HG03175 (cell line): ENCODE data around the gene CATSPERB.
"Not testable (repeated sequence)": the region's sequence is repeated elsewhere in the genome, so short reads cannot be mapped to it uniquely, and the experiment has no call there.

ENCODE experiments used
- ATAC-seq: cut with Tn5 transposase; IDR thresholded peaks from one replicate; pipeline ENCODE4 v1.9.1; 2021; ENCODE audit warnings: mild to moderate bottlenecking, moderate library complexity; ENCODE audit not compliant: unreplicated experiment

Gene CATSPERB

DNA sequence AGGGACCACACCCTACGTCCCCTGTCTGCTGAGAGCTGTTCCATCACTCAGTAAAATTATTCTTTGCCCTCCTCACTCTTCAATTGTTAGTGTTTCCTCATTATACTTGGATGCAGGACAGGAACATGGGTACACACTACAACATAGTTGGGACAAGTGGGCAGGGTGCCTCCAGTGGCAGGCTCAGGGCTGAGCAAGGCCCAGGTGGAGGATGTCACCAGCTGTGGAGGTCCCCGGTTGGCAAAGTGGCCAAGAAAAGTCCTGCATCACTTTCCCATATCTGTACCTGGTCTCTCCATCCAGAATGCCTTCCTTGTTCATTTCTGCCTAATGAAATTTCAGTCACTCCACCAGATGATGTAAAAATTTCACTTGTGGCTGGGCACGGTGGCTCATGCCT is 149.1 kb downstream of the CATSPERB start:
- no peak for ATAC-seq

DNA sequence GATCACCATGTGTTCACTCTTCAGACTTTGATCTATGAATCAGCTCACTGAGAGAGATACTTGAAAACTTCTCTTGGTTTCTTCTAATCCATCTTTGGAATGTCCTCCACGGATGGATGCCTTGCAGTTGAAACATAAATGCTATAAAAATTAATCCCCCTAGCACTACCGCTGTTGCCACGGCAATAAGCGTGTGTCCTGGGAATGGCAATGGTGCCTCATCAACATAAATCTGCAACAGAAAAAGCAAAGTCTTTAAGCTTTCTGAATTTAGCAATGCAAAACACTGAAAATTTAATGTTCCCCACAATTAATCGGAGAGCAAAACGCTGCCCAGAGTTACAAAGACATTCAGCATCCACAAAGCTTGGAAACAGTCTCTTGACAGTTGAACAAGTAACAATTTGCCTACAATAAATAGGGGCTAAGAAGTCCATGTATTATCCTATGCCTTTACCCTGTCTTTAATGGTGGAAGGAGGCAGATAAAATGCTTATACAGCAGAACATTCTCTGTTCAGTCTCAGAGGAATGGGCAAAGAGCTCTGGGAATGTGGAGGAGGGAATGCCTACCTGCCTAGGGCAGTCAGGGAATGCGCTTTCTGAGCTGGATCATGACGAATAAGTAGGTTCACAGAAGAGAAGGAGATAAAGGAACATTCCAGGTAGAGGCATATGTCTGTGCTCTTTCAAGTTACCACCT is 150.9 kb downstream of the CATSPERB start:
- ATAC-seq, result no peak

DNA sequence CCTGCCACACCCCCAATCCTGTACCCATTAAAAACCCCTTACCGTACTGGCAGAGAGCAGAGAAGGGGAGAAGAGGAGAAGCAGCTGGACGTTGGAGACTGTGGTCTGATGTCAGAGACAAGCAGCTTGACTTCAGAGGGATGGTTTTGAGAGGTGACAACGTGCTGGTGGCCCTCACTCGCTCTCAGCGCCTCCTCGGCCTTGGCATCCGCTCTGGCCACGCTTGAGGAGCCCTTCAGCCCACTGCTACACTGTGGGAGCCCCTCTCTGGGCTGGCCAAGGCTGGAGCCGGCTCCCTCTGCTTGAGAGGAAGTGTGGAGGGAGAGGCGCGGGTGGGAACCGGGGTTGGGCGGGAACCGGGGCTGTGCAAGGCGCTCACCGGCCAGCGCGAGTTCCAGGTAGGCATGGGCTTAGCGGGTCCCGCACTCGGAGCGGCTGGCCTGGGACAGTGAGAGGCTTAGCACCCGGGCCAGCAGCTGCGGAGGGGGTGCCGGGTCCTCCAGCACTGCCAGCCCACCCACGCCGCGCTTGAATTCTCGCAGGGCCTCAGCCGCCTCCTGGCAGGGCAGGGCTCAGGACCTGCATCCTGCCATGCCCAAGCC is 154.2 kb downstream of the CATSPERB start:
- ATAC-seq, result no peak

DNA sequence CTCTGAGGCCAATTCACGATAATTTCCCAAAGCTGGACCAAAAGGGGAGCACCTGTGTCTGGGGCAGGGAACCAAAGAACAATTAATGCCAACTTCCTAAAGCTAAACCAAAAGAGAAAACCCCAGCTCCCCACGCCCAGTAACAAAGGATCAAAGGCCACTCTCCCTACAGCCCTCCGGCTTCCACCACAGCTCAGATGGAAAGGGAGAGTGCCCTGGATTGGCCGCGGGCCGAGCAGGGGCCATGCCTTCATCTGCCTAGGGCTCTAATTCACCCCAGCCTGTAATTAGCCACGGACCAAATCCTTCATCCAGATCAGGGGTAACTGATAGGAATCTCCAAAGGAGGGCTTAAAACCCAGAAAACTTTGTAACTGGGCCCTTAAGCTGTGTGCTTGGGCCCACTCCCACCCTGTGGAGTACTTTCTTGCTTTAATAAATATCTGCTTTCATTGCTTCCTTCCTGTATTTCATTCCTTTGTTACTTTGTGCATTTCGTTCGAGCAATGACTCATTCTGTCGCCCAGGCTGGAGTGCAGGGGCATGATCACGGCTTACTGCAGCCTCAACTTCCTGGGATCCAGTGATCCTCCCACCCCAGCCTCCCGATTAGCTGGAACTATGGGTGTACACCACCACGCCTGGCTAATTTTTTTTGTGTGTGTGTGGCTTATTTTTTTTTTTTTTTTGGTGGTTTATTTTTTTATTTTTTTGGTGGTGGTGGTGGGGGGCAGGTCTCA is 156.2 kb downstream of the CATSPERB start:
- ATAC-seq, result no peak

DNA sequence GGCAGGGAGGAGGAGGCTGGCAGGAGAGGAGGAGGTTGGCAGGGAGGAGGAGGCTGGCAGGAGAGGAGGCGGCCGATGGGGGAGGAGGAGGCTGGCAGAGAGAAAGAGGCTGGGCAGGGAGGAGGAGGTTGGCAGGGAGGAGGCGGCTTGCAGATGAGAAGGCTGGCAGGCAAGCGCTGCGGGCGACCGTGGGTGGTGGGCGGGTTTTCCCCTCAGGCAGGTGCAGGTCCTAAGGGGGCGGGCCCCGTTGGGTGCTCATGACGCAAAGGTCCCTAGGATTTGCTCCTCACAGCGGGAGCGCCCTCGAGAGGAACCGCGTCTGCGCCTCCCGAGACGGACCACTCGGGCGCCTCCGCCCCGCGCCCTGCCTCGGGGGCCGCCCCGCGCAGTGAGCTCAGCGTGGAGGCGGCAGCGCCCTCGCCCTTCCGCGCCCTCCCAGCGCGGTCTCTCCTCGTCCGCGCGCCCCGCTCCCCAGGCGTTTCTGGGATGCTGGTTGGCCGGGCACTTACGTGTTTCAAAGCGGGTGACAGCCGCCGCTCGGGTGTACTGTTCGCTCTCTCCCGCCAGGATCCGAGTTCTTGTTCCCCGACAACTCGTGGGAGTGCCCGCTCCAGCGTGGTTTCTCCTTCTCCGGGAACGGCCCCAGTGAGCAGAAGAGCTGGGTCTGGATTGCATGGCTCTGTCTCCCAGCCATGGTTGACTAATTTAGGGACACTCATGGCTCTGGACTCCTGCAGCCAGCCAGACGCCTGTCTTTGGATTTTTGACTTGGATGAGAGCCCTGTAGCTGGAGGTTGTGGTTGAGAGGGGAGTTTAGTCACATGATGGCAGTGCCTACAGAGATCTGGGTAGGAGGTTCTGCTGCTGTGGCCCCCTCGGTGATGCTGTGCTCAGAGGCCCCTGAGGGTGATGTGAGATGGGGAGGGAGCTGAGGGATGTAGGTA is 157.7 kb downstream of the CATSPERB start:
- ATAC-seq, result no peak

DNA sequence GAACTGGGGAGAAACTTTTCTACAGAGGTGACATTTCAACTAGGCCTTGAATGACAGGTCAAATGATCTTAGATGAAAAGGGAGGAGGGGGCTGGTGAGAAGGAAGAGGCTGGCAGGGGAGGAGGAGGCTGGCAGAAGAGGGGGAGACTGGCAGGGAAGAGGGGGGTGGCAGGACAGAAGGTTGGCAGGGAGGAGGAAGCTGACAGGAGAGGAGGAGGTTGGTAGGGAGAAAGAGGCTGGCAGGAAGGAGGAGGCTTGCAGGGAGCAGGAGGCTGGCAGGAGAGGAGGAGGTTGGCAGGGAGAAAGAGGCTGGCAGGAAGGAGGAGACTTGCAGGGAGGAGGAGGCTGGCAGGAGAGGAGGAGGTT is 158.4 kb downstream of the CATSPERB start:
- no peak for ATAC-seq

DNA sequence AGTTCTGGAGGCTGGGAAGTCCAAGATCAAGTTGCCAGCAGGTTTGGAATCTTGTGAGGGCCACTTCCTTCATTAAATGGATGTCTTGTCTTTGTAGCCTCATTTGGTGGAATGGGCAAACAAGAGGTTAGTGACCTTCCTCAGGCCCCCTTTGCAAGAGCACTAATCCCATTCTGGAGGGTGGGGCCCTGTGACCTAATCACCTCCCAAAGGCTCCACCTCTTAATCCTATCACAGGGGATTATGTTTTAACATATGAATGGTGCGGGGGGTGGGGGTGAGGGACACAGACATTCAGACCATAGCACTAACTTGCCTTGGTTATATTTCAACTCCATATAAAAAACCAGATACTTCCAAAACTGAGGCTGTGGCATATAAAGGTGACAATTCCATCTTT is 161.9 kb downstream of the CATSPERB start:
- ATAC-seq, result no peak

DNA sequence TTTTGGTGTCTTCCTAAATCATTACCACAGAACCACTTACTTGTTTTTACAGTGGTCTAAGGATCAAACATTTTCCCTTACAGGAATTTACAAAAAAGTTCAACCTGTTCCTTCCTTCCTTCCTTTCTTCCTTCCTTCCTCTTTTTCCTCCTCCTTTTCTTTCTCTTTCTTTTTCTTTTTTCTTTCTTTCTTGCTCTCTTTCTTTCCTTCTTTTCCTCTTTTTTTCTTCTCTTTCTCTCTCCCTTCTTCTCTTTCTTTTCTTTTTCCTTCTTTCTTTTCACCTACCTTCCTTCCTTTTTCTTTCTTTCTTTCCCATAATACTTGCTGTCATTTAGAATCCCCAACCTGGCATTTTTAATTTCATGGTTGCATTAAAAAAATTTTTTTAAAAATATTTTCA is 162.6 kb downstream of the CATSPERB start:
- ATAC-seq, result no peak

DNA sequence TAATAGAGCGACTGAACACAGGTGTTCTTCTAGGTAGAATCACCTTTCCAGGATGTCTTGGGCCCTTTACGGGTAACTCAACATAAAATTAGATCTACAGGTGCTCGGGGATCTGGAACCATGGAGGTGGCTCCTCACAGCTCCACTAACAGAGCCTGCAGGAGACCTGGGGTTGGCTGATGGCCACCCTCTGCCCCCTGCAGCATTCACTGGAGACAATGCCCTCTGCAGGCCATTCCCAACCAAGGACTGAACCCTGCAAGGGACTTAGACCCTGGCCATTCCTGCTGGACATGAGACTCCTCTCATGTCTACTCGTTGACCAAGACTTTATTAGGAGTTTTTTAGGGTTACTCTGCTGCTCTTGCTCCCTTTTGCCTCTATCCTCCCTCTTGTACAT is 163.3 kb downstream of the CATSPERB start:
- ATAC-seq, result no peak

DNA sequence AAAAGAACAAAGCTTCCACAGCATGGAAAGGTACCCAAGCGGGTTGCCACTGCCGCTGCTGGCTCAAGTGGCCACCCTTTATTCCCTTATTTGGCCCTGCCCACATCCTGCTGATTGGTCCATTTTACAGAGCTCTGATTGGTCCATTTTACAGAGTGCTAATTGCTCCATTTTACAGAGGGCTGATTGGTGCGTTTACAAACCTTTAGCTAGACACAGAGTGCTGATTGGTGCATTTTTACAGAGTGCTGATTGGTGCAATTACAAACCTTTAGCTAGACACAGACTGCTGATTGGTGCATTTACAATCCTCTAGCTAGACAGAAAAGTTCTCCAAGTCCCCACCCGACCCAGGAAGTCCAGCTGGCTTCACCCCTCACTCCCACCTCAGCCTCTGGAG is 164.1 kb downstream of the CATSPERB start:
- not testable (repeated sequence) for ATAC-seq

DNA sequence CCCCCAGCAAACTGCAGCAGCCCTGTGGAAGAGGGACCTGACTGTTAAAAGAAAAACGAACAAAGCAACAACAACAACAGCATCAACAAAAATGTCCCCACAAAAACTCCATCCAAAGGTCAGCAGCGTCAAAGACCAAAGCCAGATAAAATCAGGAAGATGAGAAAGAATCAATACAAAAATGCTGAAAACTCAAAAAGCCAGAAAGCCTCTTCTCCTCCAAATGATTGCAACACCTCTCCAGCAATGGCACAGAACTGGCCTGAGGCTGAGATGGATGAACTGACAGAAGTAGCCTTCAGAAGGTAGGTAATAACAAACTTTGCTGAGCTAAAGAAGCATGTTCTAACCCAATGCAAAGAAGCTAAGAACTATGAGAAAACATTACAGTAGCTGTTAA is 176.4 kb downstream of the CATSPERB start:
- ATAC-seq, result no peak

DNA sequence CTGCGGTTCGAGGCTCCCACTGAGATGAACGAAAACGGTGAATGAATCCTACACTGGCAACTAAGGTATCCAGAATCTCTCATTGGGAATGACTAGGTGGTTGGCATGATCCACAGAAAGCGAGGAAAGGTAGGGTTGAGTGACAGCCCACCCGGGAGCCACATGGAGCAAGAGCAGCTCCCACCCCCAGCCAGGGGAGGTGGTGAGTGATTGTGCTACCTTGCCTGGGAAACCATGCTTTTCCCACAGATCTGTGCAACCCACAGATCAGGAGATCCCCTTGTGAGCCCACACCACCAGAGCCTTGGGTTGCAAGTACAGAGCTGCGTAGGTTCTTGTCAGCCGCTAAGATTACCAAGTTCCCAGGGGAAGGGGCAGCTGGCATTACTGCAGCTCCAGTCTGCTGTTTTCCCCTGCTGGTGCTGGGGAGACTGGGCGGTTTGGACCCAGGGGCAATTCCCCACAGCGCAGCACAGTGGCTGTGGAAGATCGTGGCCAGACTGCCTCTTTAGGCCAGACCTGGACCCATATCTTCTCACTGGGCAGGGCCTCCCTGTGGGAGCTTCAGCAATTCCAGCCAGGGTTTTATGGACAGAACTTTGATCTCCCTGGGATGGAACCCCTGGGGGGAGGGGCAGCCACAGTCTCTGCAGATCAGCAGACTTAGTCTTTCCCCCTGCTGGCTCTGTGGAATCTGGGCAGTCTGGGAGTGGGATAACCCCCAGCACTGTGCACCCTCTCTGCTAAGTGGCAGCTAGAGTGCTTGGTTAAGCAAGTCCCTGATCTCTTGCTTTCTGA is 177.2 kb downstream of the CATSPERB start:
- no peak for ATAC-seq

DNA sequence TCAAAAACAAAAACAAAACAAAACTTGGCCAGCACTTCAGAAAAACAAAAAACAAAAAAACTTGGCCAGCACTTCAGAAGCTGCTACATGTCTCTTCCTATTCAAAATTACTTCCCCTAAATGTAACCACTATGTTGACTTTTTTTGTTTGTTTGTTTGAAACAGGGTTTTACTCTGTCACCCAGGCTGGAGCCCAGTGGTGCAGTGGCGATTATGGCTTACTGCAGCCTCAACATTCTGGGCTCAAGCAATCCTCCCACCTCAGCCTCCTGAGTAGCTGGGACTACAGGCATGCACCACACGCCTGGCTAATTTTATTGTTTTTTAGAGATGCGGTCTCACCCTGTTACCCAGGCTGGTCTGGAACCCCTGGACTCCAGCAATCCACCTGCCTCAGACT is 183.8 kb downstream of the CATSPERB start:
- no peak for ATAC-seq

DNA sequence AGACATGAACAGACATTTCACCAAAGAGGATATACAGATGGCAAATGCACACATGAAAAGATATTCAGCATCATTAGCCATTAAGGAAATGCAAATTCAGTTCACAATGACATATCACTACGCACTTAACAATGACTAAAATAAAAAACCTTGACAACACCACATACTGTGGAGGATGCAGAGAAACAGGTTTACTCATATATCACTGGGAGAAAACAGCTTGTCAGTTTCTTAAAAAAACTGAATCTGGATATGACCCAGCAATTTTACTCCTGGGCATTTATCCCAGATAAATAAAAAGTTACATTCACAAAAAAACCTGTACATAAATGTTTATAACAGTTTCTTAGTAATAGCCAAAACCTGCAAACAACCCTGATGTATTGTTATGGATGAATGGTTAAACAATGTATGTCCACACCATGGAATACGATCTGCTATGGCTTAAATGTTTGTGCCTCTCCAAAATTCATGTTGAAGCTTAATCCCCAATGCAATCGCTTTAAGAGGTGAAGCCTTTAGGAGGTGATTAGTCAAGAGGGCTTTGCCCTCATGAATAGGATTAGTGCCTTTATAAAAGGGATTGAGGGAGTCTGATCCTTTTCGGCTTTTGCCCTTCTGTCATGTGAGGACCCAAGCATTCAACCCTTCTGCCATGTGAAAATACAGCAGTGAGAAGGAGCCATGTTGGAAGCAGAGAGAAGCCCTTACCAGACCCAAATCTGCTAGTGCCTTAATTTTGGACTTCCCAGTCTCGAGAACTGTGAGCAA is 185.8 kb downstream of the CATSPERB start:
- no peak for ATAC-seq

DNA sequence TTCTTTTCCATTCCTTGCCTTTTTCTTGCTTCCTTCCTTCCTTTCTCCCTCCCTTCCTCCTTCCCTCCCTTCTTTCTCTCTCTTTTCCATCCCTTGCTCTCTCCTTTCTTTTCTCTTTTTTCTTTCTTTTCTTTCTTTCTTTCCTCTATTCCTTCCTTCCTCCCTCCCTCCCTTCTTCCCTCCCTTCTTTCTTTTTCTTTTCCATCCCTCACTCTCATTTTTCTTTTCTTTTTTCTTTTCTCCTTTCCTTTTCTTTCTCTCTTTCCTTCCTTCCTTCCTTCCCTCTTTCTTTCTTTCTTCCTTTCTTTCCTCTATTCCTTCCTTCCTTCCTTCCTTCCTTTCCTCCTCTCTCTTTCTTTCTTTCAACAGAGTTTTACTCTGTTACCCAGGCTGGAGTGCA is 186.7 kb downstream of the CATSPERB start:
- ATAC-seq, result no peak

DNA sequence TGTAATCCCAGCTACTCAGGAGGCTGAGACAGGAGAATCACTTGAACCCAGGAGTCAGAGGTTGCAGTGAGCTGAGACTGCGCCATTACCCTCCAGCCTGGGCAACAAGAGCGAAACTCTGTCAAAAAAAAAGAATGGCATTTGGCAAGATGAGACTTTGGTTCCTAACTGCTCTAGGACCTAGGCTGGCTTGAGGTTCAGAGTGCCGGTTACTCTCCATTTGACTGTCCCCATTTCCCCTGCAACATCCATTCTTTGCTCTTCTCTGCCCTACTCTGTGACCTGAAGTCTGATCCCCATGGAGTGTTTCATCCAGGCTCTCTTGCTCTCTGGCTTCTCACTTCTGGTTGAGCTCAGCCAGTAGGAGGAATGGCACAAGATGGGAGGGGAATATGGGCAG is 195.6 kb downstream of the CATSPERB start:
- no peak for ATAC-seq

DNA sequence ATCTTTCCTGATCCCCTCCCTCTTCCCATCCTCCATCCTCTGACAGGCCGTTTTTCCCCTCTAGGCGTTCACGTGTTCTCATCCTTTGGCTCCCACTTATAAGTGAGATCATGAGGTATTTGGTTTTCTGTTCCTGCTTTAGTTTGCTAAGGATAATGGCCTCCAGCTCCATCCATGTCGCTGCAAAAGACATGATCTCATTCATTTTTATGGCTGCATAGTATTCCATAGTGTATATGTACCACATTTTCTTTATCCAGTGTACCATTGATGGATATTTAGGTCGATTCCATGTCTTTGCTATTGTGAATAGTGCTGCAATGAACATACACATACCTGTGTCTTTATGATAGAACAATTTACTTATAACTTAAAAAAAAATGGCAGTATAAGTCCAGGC is 197.8 kb downstream of the CATSPERB start:
- not testable (repeated sequence) for ATAC-seq

DNA sequence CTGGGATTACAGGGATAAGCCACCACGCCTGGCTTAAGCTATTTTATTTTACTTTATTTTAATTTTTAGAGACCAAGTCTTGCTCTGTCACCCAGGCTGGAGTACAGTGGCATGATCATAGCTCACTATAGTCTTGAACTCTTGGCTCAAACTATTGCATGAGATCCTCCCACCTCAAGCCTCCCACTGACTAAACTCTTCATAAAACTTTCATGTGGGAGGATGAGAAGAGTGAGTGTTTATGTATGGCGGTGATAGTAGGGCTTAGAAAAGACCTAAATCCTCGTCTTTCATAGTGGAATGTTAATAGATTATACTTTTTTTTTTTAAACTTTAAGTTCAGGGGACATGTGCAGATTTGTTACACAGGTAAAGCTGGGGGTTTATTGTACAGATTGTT is 198.3 kb downstream of the CATSPERB start:
- ATAC-seq, result no peak
